HL-60 (cell line): ENCODE measurements around the gene ARL5C.
A peak's percentile ranks its signal among the peaks of the same experiment; 100 is the strongest.

Source experiments
- DNase-seq, 2 experiments: peaks; one replicate each; pipeline ENCODE4 v3.0.0-alpha.2; 2010 to 2020; ENCODE audit warnings: low read depth in 1 of 2, low spot score in 1 of 2
- H3K27ac ChIP-seq: fragments of 250-450 bp; sonication (Bioruptor Pico); replicated peaks from 2 replicates; pipeline ENCODE4 v1.5.1; 2020; ENCODE audit warnings: mild to moderate bottlenecking, moderate library complexity
- H3K27me3 ChIP-seq: fragments of 250-450 bp; sonication (Bioruptor Pico); 2 replicates; pipeline ENCODE4 v1.5.1; 2021; ENCODE audit warnings: mild to moderate bottlenecking, moderate library complexity; ENCODE audit not compliant: insufficient read depth, poor library complexity, severe bottlenecking
- H3K4me3 ChIP-seq: replicated peaks from 2 replicates; pipeline ENCODE4 v1.5.1; 2011; ENCODE audit warnings: mild to moderate bottlenecking, control low read depth, low read length; ENCODE audit not compliant: insufficient read depth
- CTCF ChIP-seq: IDR thresholded peaks from one replicate; pipeline ENCODE4 v1.5.1; 2011; ENCODE audit warnings: low read length, control low read depth, inconsistent platforms; ENCODE audit not compliant: insufficient read depth
- GABPA ChIP-seq: IDR thresholded peaks from 2 replicates; pipeline ENCODE4 v1.6.1; 2012; ENCODE audit warnings: low read depth
- POLR2AphosphoS5 ChIP-seq: IDR thresholded peaks from 2 replicates; pipeline ENCODE4 v1.6.1; 2012; ENCODE audit warnings: low read depth
- REST ChIP-seq: IDR thresholded peaks from 2 replicates; pipeline ENCODE4 v1.6.1; 2012; ENCODE audit warnings: low read depth; ENCODE audit not compliant: insufficient replicate concordance
- SPI1 ChIP-seq: IDR thresholded peaks from 2 replicates; pipeline ENCODE4 v1.6.1; 2012; ENCODE audit warnings: low read depth, mild to moderate bottlenecking, borderline replicate concordance

ARL5C gene

GRCh38 chr17:39194985-39195524 lies 29.1 kb upstream of the ARL5C start:
- Histone ChIP-seq H3K27ac (no peak overlapping the region), H3K27me3 (peaks cover 19% of the 10 kb centered on the region), H3K4me3 (no peak overlapping the region)
- TF ChIP-seq REST (no peak), GABPA (no peak), SPI1 (no peak), POLR2AphosphoS5 (no peak), CTCF (no peak)
- DNase-seq = no peak

- H3K27ac ChIP-seq = no peak overlapping the region
- DNase-seq = peak; percentile 57 to 62
Measured at GRCh38 chr17:39194089-39194984, 28.4 kb upstream of the ARL5C start.

More at GRCh38 chr17:39194089-39194984, 28.4 kb upstream of the ARL5C start:
- peaks cover 19% of the 10 kb centered on the region for H3K27me3 ChIP-seq
- H3K4me3 ChIP-seq = no peak overlapping the region
- TF ChIP-seq CTCF (peak; percentile 28), REST (no peak)
